ENCODE measurements around the gene ZSCAN5A. TPM values are rescaled to one million over a fixed set of nuclear protein-coding genes. Genes with fewer than 3 reads are reported as not detected.

Gene ZSCAN5A
- total RNA-seq, 1 donor from 2014 or later: 4.1 TPM

Small RNA genes lying within 50 kb of the gene (small RNA-seq; reads per million reads assigned to genes)
- not detected for gene RF00019

Other genes starting within 250 kb of the ZSCAN5A start
- 15.1 TPM for gene ZNF787, start 193.5 kb downstream of the ZSCAN5A start, total RNA-seq
- 10.2 TPM for gene ZNF444, start 173.6 kb downstream of the ZSCAN5A start, total RNA-seq
- 0.41 TPM for gene GALP, start 138.8 kb downstream of the ZSCAN5A start, total RNA-seq
- gene ZSCAN5B, start 117.1 kb downstream of the ZSCAN5A start, total RNA-seq: not detected
- not detected for gene ZSCAN5C, start 112.6 kb downstream of the ZSCAN5A start, total RNA-seq
- gene EDDM13, start 42.1 kb downstream of the ZSCAN5A start, total RNA-seq: not detected
- 4.5 TPM for gene ZNF582, start 78.7 kb upstream of the ZSCAN5A start, total RNA-seq
- 55.4 TPM for gene ZNF583, start 89.5 kb upstream of the ZSCAN5A start, total RNA-seq
- 28.5 TPM for gene ZNF667, start 162.5 kb upstream of the ZSCAN5A start, total RNA-seq
- 12.6 TPM for gene ZNF471, start 193.0 kb upstream of the ZSCAN5A start, total RNA-seq
- 35.5 TPM for gene ZFP28, start 224.1 kb upstream of the ZSCAN5A start, total RNA-seq